Endometrial microvascular endothelial cells (primary cell): ENCODE data around the gene RAPH1. TPM values are rescaled to one million over a fixed set of nuclear protein-coding genes. Genes with fewer than 3 reads are reported as not detected.
"Not testable (repeated sequence)": the region's sequence is repeated elsewhere in the genome, so short reads cannot be mapped to it uniquely, and the experiment has no call there.

Source experiments
- in situ Hi-C: cut with HindIII; loops from 2 replicates; pipeline ENCODE4 v1.10.0; 2017; ENCODE audit warnings: low sequenced_read_pairs, low pct_unique_long_range_greater_than_20kb; ENCODE audit errors: inconsistent ontology term
- total RNA-seq: library from RNA; depleted of rRNA; stranded (reverse); fragments of >200 nt; gene quantifications from one replicate; pipeline ENCODE4 v1.2.3, GENCODE V29; 2015; ENCODE audit errors: inconsistent ontology term

The RAPH1 gene
- total RNA-seq, 1 donor from 2014 or later, result 43.5 TPM

- in situ Hi-C loops, result no loop called here
Measured at GRCh38 chr2:203551778-203552177, 16.7 kb upstream of the RAPH1 start.

- in situ Hi-C loops, result no loop called here
Measured at GRCh38 chr2:203550266-203550665, 15.2 kb upstream of the RAPH1 start.

- in situ Hi-C loops, result no loop called here
Measured at GRCh38 chr2:203549406-203549805, 14.3 kb upstream of the RAPH1 start.

- in situ Hi-C loops, result no loop called here
Measured at GRCh38 chr2:203548887-203549286, 13.8 kb upstream of the RAPH1 start.

GRCh38 chr2:203547356-203547755 is 12.3 kb upstream of the RAPH1 start:
- in situ Hi-C loops, result no loop called here

GRCh38 chr2:203544402-203544801 is 9.3 kb upstream of the RAPH1 start:
- in situ Hi-C loops, result no loop called here

- in situ Hi-C loops, result no loop called here
Measured at GRCh38 chr2:203543898-203544328, 8.8 kb upstream of the RAPH1 start.

GRCh38 chr2:203540598-203540997 is 5.5 kb upstream of the RAPH1 start:
- in situ Hi-C loops, result not testable (repeated sequence)

GRCh38 chr2:203538237-203538636 is 3.1 kb upstream of the RAPH1 start:
- in situ Hi-C loops, result not testable (repeated sequence)

GRCh38 chr2:203536586-203536951 is 1.5 kb upstream of the RAPH1 start:
- in situ Hi-C loops, result not testable (repeated sequence)

- in situ Hi-C loops, result no loop called here
Measured at GRCh38 chr2:203535784-203536585, 884 bp upstream of the RAPH1 start.

GRCh38 chr2:203534621-203535077 is 452 bp downstream of the RAPH1 start:
- in situ Hi-C loops, result no loop called here

GRCh38 chr2:203533676-203534591 is 1.2 kb downstream of the RAPH1 start:
- in situ Hi-C loops, result no loop called here

- in situ Hi-C loops, result no loop called here
Measured at GRCh38 chr2:203532957-203533658, 2.0 kb downstream of the RAPH1 start.

- in situ Hi-C loops, result no loop called here
Measured at GRCh38 chr2:203527719-203528118, 7.4 kb downstream of the RAPH1 start.

- in situ Hi-C loops, result not testable (repeated sequence)
Measured at GRCh38 chr2:203513268-203513667, 21.8 kb downstream of the RAPH1 start.

- in situ Hi-C loops, result no loop called here
Measured at GRCh38 chr2:203510941-203511305, 24.2 kb downstream of the RAPH1 start.

GRCh38 chr2:203510256-203510940 is 24.7 kb downstream of the RAPH1 start:
- in situ Hi-C loops, result no loop called here

- in situ Hi-C loops, result not testable (repeated sequence)
Measured at GRCh38 chr2:203503460-203503859, 31.6 kb downstream of the RAPH1 start.
